ENCODE measurements around the gene CLMP. TPM values are rescaled to one million over a fixed set of nuclear protein-coding genes. Genes with fewer than 3 reads are reported as not detected.

The CLMP gene
- total and polyA plus RNA-seq, 2 donors (not counting 3 experiments of a cell fraction or from before 2014, with no cell fraction given), result 0.03 to 0.18 TPM

DNA sequence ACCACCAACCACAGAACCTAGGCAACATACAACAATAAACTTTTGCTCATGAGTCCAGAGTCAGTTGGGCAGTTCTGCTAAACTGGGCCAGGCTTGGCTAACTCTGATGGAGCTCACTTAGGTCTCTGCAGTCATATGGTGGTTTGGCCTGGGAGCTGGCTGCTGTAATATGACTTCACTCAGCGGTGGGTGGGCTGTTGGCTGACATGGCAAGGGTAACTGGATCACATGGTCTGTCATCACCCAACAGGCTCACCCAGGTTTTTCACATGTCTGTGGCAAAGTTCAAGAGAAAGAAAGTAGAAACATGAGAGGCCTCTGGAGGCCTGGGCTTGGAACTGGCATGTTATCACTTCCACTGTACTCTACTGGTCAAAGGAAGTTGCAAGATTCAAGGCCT, 43.2 kb upstream of the CLMP start:
- Histone ChIP-seq H3K36me3 (ENCODE audit: control insufficient read depth in 2 of 2, extremely low read depth in 1 of 2, insufficient read depth in 2 of 2, low read length in 2 of 2) (no peaks in the 10 kb centered on the region), H3K9ac (replicated peaks; ENCODE audit: extremely low read depth, insufficient read depth, low read length) (no peak overlapping the region), H3K4me2 (ENCODE audit: insufficient read depth, low read length) (no peak overlapping the region), H3K79me2 (ENCODE audit: control insufficient read depth, insufficient read depth, low read length) (no peaks in the 10 kb centered on the region), H3K9me3 (replicated peaks; ENCODE audit: control insufficient read depth, insufficient read depth, low read length) (no peaks in the 10 kb centered on the region), H2AFZ (ENCODE audit: low read depth, low read length) (no peak overlapping the region), H3K27me3 (ENCODE audit: control insufficient read depth in 2 of 2, insufficient read depth in 2 of 2, low read length in 2 of 2) (peaks cover 0 to 4% of the 10 kb centered on the region in 2 experiments), H3K27ac (ENCODE audit: insufficient read depth, low read depth, low read length) (no peak overlapping the region), H3K9me1 (replicated peaks; ENCODE audit: control insufficient read depth, extremely low read depth, insufficient read depth, low read length) (no peaks in the 10 kb centered on the region), H4K20me1 (replicated peaks; ENCODE audit: control insufficient read depth, extremely low read depth, insufficient read depth, low read length) (no peaks in the 10 kb centered on the region), H3K4me1 (ENCODE audit: control insufficient read depth, extremely low read depth, insufficient read depth, low read length) (no peaks in the 10 kb centered on the region), H3K4me3 (replicated peaks in 1 of 3; ENCODE audit: insufficient read depth in 1 of 3, low read depth in 1 of 3, low read length in 3 of 3) (no peak overlapping the region)
- CTCF ChIA-PET, result interaction anchor here (0.6 to 1.2 kb wide), 2 partner anchors 9 to 135 kb away, joined by 3 to 4 read pairs; no protein-coding TSS in a partner anchor
- dilution Hi-C loops (cut with MboI; ENCODE audit: extremely low pct_ligation_motif_present, low sequenced_read_pairs) (no loop called here), intact Hi-C loops (cut with micrococcal nuclease) (no loop called here)
- TF ChIP-seq GATA2 (IDR thresholded peaks at IDR 0.05; ENCODE audit: insufficient read depth, insufficient read length, low read depth, low read length) (no peak), EZH2 (IDR thresholded peaks at IDR 0.05; ENCODE audit: borderline replicate concordance, low read depth, low read length, severe bottlenecking) (no peak), FOS (IDR thresholded peaks at IDR 0.05; ENCODE audit: borderline replicate concordance, insufficient read depth, low read length) (no peak), MYC (IDR thresholded peaks at IDR 0.05; ENCODE audit: low read depth, low read length) (no peak), POLR2A (IDR thresholded peaks at IDR 0.05; ENCODE audit: low read depth, low read length) (no peak), JUN (IDR thresholded peaks at IDR 0.05; ENCODE audit: borderline replicate concordance, insufficient read depth, insufficient read length, low read depth) (no peak), POLR2AphosphoS5 (IDR thresholded peaks at IDR 0.05; ENCODE audit: insufficient read depth, low read depth, low read length) (no peak)
- TF ChIP-seq, protein P1, sequence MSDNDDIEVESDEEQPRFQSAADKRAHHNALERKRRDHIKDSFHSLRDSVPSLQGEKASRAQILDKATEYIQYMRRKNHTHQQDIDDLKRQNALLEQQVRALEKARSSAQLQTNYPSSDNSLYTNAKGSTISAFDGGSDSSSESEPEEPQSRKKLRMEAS (IDR thresholded peaks at IDR 0.05; ENCODE audit: insufficient read depth, insufficient read length), result no peak
- TF ChIP-seq, protein P2, sequence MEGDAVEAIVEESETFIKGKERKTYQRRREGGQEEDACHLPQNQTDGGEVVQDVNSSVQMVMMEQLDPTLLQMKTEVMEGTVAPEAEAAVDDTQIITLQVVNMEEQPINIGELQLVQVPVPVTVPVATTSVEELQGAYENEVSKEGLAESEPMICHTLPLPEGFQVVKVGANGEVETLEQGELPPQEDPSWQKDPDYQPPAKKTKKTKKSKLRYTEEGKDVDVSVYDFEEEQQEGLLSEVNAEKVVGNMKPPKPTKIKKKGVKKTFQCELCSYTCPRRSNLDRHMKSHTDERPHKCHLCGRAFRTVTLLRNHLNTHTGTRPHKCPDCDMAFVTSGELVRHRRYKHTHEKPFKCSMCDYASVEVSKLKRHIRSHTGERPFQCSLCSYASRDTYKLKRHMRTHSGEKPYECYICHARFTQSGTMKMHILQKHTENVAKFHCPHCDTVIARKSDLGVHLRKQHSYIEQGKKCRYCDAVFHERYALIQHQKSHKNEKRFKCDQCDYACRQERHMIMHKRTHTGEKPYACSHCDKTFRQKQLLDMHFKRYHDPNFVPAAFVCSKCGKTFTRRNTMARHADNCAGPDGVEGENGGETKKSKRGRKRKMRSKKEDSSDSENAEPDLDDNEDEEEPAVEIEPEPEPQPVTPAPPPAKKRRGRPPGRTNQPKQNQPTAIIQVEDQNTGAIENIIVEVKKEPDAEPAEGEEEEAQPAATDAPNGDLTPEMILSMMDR (IDR thresholded peaks at IDR 0.05; ENCODE audit: extremely low read depth in 1 of 2, insufficient read depth in 1 of 2, low read depth in 1 of 2, low read length in 2 of 2), result no peak
- POLR2A ChIA-PET, result no interaction called here
- FAIRE-seq (no peak), DNase-seq (ENCODE audit: low read depth, low spot score) (no peak)
- BruUV-seq (replicated peaks), result no TSS peak
